HUES64 (cell line): ENCODE data around the gene TUBGCP5.

Experiments
- H3K27ac ChIP-seq: 2 replicates; pipeline ENCODE4 v1.7.0; 2013; ENCODE audit warnings: low read depth, low read length, inconsistent platforms
- H3K27me3 ChIP-seq: 2 replicates; pipeline ENCODE4 v1.6.1; 2013; ENCODE audit warnings: mild to moderate bottlenecking, low read length; ENCODE audit not compliant: insufficient read depth
- H3K36me3 ChIP-seq: 2 replicates; pipeline ENCODE4 v1.6.1; 2013; ENCODE audit warnings: mild to moderate bottlenecking, low read length; ENCODE audit not compliant: insufficient read depth
- H3K4me1 ChIP-seq: 2 replicates; pipeline ENCODE4 v1.6.1; 2013; ENCODE audit warnings: mild to moderate bottlenecking, low read length, moderate library complexity; ENCODE audit not compliant: insufficient read depth
- H3K4me3 ChIP-seq: 2 replicates; pipeline ENCODE4 v1.5.1; 2013; ENCODE audit warnings: mild to moderate bottlenecking, low read length, moderate library complexity
- H3K9ac ChIP-seq: 2 replicates; pipeline ENCODE4 v1.6.1; 2013; ENCODE audit warnings: mild to moderate bottlenecking, low read depth, low read length
- H3K9me3 ChIP-seq: 2 replicates; pipeline ENCODE4 v1.6.1; 2013; ENCODE audit warnings: low read depth, low read length; ENCODE audit not compliant: insufficient read depth
- WGBS: fragments of 150-250, 120-280 bp; methylation state at CpG from one replicate; pipeline ENCODE4 v1.1.7; 2013; ENCODE audit warnings: missing lambda C conversion rate; 5-methylcytosine and 5-hydroxymethylcytosine counted together

TUBGCP5 gene

DNA sequence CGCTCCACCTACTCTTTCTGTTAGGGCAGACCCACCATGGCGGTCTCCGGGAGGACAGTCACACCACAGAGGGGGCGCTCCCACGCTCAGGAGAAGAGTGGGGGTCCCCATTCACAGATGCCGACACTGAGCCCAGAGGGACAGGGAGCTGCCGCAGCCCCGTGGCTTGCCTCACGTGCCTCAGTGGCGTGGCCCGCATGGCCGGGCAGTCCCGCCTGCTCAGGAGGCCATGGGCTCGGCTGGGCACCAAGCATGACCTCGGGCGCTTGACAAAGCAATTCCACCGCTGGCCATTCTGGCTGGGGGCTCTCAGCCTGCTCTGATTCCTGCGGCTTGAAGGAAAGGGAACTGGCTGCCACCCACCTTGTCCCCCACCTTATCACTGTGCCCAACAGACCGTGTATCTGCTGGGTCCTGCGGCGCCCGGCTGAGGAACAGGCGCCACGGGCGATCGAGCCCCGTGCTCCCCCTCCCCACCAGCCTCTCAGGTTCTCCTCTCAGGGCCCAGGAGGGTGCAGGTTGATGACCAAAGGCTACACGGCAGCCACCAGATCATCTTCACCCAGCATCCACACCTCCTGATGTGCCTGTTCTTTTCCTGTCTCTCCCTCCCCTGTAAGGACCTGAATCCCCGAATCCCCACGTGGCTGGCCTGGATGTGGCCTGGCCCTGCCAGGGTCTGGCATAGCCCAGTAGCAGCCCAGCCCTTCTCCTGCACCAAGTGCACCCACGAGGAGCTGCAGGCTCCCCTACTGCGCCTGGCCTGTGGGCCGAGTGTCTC, 79.9 kb downstream of the TUBGCP5 start:
- H3K9me3 ChIP-seq, result no peaks in the 10 kb centered on the region
- no peaks in the 10 kb centered on the region; the same call in 1 of the 2 replicates for H3K27me3 ChIP-seq
- H3K9ac ChIP-seq, result 0 out of 2 replicates have a peak overlapping the region, but pooled peaks have one; percentile 3
- H3K4me3 ChIP-seq, result no peak overlapping the region
- H3K27ac ChIP-seq, result no peak overlapping the region
- no peaks in the 10 kb centered on the region for H3K36me3 ChIP-seq
- 93% methylated on average over 33 of the region's 33 CpGs for whole genome bisulfite sequencing
- 0 out of 2 replicates have a peak, but pooled peaks cover 2% of the 10 kb centered on the region for H3K4me1 ChIP-seq

DNA sequence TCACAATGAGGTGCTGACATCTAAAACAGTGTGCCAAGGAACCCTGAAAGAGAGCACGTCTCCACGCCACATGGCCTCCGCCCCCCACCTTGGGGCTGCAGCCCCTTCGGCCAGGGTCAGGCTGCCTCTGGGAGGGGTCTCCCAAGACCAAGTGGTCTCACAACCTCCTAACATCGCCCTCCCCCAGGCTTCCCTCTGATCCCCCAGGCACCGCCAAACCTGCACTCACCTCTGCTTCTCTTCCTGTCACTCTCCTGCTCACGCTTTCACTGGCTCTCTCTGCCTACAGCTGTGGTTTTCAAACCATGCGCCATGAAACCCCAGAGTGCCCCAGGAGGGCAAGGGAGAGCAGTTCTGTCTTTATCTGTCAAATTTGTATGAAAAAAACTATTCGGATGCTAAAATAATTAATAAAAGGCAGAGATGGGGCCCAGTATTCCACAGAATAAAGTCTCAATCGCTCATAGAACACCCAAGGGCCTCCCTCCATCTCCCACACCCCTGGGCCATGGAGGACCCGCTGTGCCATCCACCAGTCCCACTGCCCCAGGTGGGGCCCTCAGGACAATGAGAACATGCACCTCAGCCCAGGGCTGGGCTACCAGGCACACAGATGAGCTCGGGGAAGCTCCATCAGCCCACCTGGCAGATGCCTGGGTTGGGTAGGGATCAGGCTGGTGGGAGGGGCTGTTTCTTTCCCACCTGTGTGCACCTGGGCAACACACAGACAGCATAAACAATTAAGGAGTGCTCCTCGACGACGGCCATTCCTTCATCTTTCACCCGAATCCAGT, 80.7 kb downstream of the TUBGCP5 start:
- H3K4me3 ChIP-seq, result no peak overlapping the region
- no peaks in the 10 kb centered on the region for H3K9me3 ChIP-seq
- no peak overlapping the region for H3K9ac ChIP-seq
- H3K36me3 ChIP-seq, result no peaks in the 10 kb centered on the region
- no peak overlapping the region for H3K27ac ChIP-seq
- H3K4me1 ChIP-seq, result no peaks in the 10 kb centered on the region
- WGBS, result 90% methylated on average over 16 of the region's 16 CpGs
- H3K27me3 ChIP-seq, result no peaks in the 10 kb centered on the region; the same call in 1 of the 2 replicates

DNA sequence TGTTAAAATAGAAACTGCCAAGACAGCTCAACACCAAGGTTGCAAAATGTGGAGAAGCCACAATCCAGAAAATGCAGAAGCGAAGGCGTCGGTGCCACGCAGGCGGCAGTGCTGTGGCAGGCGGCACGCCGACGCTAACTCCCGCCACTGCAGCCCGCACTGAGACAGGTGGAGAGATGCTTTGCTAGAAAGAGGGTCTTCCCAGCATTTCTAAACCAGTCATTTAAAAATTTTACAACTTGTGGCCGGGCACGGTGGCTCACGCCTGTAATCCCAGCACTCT, 82.5 kb downstream of the TUBGCP5 start:
- H3K27me3 ChIP-seq, result no peaks in the 10 kb centered on the region; the same call in 1 of the 2 replicates
- 91% methylated on average over 14 of the region's 14 CpGs for WGBS
- no peak overlapping the region for H3K27ac ChIP-seq

DNA sequence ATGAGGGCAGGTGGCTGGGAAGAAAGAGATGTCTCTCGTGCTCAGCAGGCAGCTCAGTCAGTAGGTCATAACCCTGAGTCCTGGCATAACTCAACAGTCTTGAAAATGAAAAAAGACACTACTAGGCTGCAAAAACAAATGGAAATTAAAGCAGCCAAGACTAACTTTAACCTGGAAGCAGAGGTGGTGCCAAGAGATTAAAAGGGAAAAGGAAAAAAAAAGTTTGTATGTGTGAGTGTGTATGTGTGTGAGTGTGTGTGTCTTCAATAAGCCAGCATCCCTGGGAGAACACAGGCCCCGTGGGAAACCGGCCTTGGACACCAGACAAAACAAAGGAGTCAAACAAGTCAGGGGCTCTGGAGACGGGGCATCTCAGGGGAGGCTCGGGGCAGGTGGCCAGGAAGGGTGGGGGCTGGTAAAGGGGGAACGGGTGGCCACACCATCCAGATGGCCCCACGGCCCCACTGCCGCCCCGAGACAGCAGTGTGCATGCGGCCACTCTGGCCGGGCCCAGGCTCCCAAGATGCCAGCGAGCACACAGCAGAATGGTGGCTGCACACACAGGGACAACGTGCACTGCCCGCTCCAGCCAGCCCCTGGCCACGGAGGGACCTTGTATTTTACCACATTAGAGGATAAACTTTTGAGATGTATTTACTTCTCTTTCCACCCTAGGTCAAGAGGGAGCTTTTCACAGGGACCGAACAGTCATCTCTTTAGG, 83.0 kb downstream of the TUBGCP5 start:
- Histone ChIP-seq H3K9ac (no peak overlapping the region), H3K4me3 (no peak overlapping the region), H3K9me3 (no peaks in the 10 kb centered on the region), H3K27me3 (no peaks in the 10 kb centered on the region; the same call in 1 of the 2 replicates), H3K4me1 (peaks cover 11% of the 10 kb centered on the region), H3K27ac (no peak overlapping the region), H3K36me3 (no peaks in the 10 kb centered on the region)
- WGBS, result 87% methylated on average over 16 of the region's 16 CpGs

More for the DNA sequence above, 82.5 kb downstream of the TUBGCP5 start:
- no peaks in the 10 kb centered on the region for H3K9me3 ChIP-seq
- peaks cover 11% of the 10 kb centered on the region for H3K4me1 ChIP-seq
- no peak overlapping the region for H3K4me3 ChIP-seq
- H3K9ac ChIP-seq, result no peak overlapping the region
- no peaks in the 10 kb centered on the region for H3K36me3 ChIP-seq

DNA sequence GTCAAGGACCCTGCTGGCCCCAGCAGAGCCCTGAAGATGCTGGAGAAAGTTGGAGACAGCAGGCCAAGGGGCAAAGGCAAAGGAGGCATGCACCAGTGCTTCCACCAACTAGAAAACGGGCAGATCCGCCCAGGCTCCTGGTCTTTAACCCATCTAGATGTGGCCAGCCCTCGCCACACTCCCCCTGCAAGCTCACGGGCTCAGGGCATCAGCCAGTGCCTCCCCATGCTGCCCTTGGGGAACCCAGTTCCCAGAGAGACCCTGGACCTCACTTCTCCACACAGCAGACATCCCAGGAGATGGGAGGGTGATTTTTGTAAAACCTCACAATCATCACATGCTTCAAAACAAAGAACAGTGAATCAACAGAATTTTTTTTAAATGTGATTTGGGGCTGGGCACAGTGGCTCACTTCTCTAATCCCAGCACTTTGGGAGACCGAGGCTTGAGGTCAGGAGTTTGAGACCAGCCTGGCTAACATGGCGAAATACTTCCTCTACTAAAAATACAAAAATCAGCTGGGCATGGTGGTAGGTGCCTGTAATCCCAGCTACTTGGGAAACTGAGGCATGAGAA, 83.7 kb downstream of the TUBGCP5 start:
- no peak overlapping the region for H3K27ac ChIP-seq
- H3K9ac ChIP-seq, result no peak overlapping the region
- H3K4me3 ChIP-seq, result no peak overlapping the region
- no peaks in the 10 kb centered on the region; the same call in 1 of the 2 replicates for H3K27me3 ChIP-seq
- peaks cover 11% of the 10 kb centered on the region for H3K4me1 ChIP-seq
- WGBS, result 90% methylated on average over 6 of the region's 6 CpGs
- H3K36me3 ChIP-seq, result no peaks in the 10 kb centered on the region
- no peaks in the 10 kb centered on the region for H3K9me3 ChIP-seq

DNA sequence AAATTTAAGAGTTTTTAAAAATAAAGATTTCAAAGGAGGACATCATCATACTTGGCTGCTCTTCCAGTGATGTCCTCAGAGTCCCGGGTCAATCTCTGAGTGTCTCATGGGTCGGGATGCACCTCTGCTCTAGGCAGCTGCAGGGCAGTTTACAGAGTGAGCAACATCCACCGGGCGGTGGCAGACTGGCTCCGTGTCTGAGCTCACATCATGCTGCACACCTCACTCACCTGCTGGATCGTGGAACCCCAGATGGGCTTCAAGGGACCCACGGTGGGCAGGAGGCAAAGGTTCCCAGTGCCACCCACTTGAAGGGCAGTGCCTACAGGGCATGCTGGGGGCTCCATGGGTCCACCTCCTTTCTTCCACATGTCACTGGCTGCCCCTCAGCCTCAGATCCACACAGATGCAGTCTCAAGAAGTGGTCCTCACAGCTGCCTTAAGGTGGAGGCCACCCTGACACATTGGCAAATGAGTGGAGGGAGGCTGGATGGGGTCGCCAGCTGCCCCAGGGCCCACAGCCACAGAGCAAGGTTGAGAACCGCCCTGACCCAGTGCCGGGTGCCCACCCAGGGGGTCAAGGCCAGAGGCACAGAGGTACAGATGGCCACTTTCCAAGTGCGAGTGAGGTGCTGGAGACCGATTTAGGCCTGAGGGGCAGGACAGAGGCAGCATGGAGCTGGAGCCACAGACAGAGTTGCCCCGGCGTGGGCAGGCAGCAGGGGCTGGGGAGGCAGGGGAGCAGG, 84.4 kb downstream of the TUBGCP5 start:
- no peak overlapping the region for H3K27ac ChIP-seq
- H3K27me3 ChIP-seq, result no peaks in the 10 kb centered on the region; the same call in 1 of the 2 replicates
- no peak overlapping the region for H3K9ac ChIP-seq
- H3K4me3 ChIP-seq, result no peak overlapping the region
- 90% methylated on average over 14 of the region's 14 CpGs for WGBS
- H3K9me3 ChIP-seq, result no peaks in the 10 kb centered on the region
- no peaks in the 10 kb centered on the region for H3K36me3 ChIP-seq
- peaks cover 11% of the 10 kb centered on the region for H3K4me1 ChIP-seq

DNA sequence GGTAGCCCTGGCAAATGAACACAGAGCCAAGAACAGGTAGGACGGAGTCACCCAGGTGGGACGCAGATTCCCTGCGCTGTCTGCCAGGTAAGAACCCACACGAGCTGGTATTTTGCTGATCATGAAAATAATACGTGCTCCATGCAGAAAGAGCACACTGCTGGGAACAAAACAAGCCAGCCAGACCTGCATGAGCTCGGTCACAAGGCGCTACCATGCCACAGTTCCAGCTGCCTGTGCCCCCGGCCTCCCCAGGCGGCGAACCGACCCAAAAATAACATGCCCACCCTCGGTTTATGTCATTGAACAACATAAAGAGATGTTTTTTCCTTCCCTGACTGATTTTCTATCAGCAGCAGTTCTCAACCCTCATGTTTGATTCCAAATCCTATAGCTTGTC, 85.0 kb downstream of the TUBGCP5 start:
- Histone ChIP-seq H3K36me3 (no peaks in the 10 kb centered on the region), H3K9me3 (no peaks in the 10 kb centered on the region), H3K9ac (no peak overlapping the region), H3K4me3 (no peak overlapping the region), H3K27ac (no peak overlapping the region), H3K27me3 (no peaks in the 10 kb centered on the region; the same call in 1 of the 2 replicates), H3K4me1 (peaks cover 11% of the 10 kb centered on the region)
- WGBS, result 95% methylated on average over 12 of the region's 12 CpGs

DNA sequence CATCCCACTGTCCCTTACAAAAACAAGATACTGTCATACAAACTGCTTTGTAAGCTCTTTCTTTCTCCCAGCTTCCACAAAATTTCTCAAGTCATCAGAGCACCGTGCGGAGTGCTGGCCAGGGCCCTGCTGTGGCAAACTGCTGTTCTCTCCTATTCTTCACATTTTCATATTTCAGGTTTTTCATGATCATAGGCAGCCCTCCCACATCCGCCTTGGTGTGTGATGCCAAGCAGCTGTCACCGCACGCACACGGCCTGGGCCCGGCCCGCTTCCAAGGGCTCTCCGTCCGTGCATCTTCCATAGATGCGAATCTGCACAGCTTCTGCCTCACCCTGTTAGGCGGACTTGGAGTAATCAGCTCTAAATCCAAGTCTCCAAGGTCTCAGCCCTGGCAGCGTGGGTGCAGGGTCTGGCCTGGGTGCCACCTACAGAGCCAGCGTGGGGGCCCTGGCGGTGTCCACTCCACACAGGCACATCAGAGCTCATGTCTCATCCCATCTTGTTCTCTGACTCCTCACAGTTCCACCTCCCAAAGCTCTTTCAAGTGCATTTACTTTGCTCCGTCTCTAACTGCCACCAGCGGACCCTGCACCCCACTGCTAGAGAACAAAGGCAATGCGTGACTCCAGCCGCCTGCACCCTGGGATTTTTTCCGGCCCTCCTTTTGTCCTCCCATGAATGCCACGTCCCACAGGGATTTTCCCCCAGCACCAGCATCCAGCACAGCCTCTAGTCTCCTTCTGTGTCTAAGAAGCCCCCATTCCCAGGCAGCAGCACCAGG, 86.4 kb downstream of the TUBGCP5 start:
- WGBS, result 34% methylated on average over 21 of the region's 21 CpGs
- H3K27me3 ChIP-seq, result no peaks in the 10 kb centered on the region; the same call in 1 of the 2 replicates
- H3K27ac ChIP-seq, result peak overlapping the region; percentile 69; the same call in 1 of the 2 replicates
- H3K4me1 ChIP-seq, result peaks cover 21% of the 10 kb centered on the region
- H3K4me3 ChIP-seq, result no peak overlapping the region
- H3K9ac ChIP-seq, result no peak overlapping the region
- no peaks in the 10 kb centered on the region for H3K36me3 ChIP-seq
- H3K9me3 ChIP-seq, result no peaks in the 10 kb centered on the region

DNA sequence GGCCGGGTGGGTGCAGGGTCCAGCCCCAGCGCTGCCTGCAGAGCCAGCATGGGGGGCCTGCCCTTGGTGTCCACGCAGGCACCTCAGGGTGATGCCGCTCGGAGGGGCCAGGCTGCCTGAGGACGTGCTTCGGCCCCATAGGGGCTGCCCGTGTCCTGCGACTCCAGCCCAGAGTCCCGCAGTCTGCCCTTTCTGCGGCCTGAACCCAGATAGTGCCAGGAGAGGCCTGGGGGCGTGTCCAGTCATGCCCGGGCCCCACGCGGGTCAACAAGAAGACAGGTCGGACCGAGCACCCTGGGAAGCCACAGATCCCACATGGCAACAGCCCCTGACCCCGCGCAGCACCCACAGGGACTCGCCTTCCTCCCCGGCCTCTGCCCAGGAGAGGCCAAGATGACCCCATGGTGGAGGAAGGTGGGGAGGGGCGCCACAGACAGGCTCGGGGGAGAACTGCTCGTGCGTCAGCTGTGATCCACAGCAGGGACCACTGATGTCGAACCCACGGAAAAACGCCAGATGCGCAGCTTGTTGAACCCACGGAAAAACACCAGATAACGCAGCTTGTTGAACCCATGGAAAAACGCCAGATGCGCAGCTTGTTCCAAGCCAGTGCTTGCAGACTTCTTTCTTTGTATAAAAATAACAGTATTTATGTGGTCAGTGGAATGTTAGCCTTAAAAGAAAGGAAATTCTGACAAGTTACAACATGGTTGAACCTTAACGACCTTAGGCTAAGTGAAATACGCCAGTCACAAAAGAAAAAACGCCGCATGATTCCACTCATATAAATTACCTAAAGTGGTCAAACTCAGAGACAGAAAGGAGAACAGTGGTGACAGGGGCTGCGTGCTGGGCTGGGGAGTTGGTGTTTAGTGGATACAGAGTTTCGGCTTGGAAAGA, 87.7 kb downstream of the TUBGCP5 start:
- Histone ChIP-seq H3K36me3 (no peaks in the 10 kb centered on the region), H3K4me3 (no peak overlapping the region), H3K4me1 (peaks cover 26% of the 10 kb centered on the region), H3K9me3 (no peaks in the 10 kb centered on the region), H3K27ac (no peak overlapping the region), H3K27me3 (no peaks in the 10 kb centered on the region; the same call in 1 of the 2 replicates), H3K9ac (no peak overlapping the region)
- WGBS, result 94% methylated on average over 39 of the region's 39 CpGs
